Endothelial cell of umbilical vein (primary cell): ENCODE results near the gene PFKL. TPM values are rescaled to one million over a fixed set of nuclear protein-coding genes. Genes with fewer than 3 reads are reported as not detected.

Experiments
- BruUV-seq: library from RNA; stranded (reverse); fragments of 400-500 nt; replicated peaks from 2 replicates; lab custom pipeline; 2021; lab: Mats Ljungman, UMichigan
- CTCF ChIA-PET: fragments of 300-600, 350-600 bp; sonication (Branson Sonifier 250); formaldehyde crosslinking; loops from one replicate; lab custom pipeline; 2021; ENCODE audit warnings: antibody characterized with exemption, inconsistent platforms; lab: Charles Lee
- POLR2A ChIA-PET: fragments of 300-600, 350-600 bp; sonication (Branson Sonifier 250); formaldehyde crosslinking; loops from one replicate; lab custom pipeline; 2021; ENCODE audit warnings: antibody characterized with exemption, inconsistent platforms; lab: Charles Lee
- DNase-seq: peaks from one replicate; pipeline ENCODE4 v3.0.0-alpha.2; 2011; ENCODE audit warnings: low read depth, low spot score
- FAIRE-seq: peaks from 2 replicates; lab custom pipeline; 2011; peaks lifted over from hg19 to GRCh38; lab: Jason Lieb, UNC
- H2AFZ ChIP-seq: 2 replicates; pipeline ENCODE4 v1.6.0; 2012; ENCODE audit warnings: low read depth, low read length, control low read depth, inconsistent platforms
- H3K27ac ChIP-seq: 2 replicates; pipeline ENCODE4 v1.5.1; 2011; ENCODE audit warnings: low read depth, mild to moderate bottlenecking, control low read depth, low read length, moderate library complexity; ENCODE audit not compliant: insufficient read depth
- H3K27me3 ChIP-seq, 2 experiments: 2 replicates each; pipeline versions ENCODE4 v1.6.0 to v1.6.1; 2011; ENCODE audit warnings: low read length in 2 of 2, mixed read lengths in 1 of 2; ENCODE audit not compliant: control insufficient read depth in 2 of 2, insufficient read depth in 2 of 2
- H3K36me3 ChIP-seq, 2 experiments: 2 replicates in 1 of 2; 3 replicates in 1 of 2; pipeline ENCODE4 v1.5.1; 2011; ENCODE audit warnings: low read length in 2 of 2, mild to moderate bottlenecking in 1 of 2, moderate library complexity in 1 of 2; ENCODE audit not compliant: control insufficient read depth in 2 of 2, insufficient read depth in 2 of 2; ENCODE audit errors: extremely low read depth in 1 of 2
- H3K4me1 ChIP-seq: 3 replicates; pipeline ENCODE4 v1.5.1; 2011; ENCODE audit warnings: mild to moderate bottlenecking, low read length; ENCODE audit not compliant: control insufficient read depth, insufficient read depth; ENCODE audit errors: extremely low read depth
- H3K4me2 ChIP-seq: 2 replicates; pipeline ENCODE4 v1.6.1; 2011; ENCODE audit warnings: low read length, control low read depth, mixed read lengths; ENCODE audit not compliant: insufficient read depth
- H3K4me3 ChIP-seq, 3 experiments: fragments of 200-600 bp in 1 of 3; sonication (generic), shearing (Covaris generic) in 1 of 3; replicated peaks in 1 of 3; 2 replicates each; pipeline ENCODE4 v1.5.1; 2011 to 2016; ENCODE audit warnings: control low read depth in 3 of 3, low read length in 3 of 3, mild to moderate bottlenecking in 2 of 3, inconsistent platforms in 1 of 3, low read depth in 1 of 3, moderate library complexity in 1 of 3; ENCODE audit not compliant: insufficient read depth in 1 of 3
- H3K79me2 ChIP-seq: 2 replicates; pipeline ENCODE4 v1.6.0; 2012; ENCODE audit warnings: low read length, inconsistent platforms; ENCODE audit not compliant: control insufficient read depth, insufficient read depth
- H3K9ac ChIP-seq: replicated peaks from 2 replicates; pipeline ENCODE3; 2011; ENCODE audit warnings: low read length, control low read depth; ENCODE audit not compliant: insufficient read depth; ENCODE audit errors: extremely low read depth
- H3K9me1 ChIP-seq: replicated peaks from 3 replicates; pipeline ENCODE4 v1.6.0; 2011; ENCODE audit warnings: mild to moderate bottlenecking, low read length; ENCODE audit not compliant: control insufficient read depth, insufficient read depth; ENCODE audit errors: extremely low read depth
- H3K9me3 ChIP-seq: replicated peaks from 2 replicates; pipeline ENCODE4 v1.5.1; 2012; ENCODE audit warnings: low read length, inconsistent platforms; ENCODE audit not compliant: control insufficient read depth, insufficient read depth
- H4K20me1 ChIP-seq: replicated peaks from 2 replicates; pipeline ENCODE3; 2011; ENCODE audit warnings: mild to moderate bottlenecking, low read length; ENCODE audit not compliant: control insufficient read depth, insufficient read depth; ENCODE audit errors: extremely low read depth
- CTCF ChIP-seq, 2 donors: IDR thresholded peaks; 1 replicate in 1 of 2; 2 replicates in 1 of 2; pipeline ENCODE4 v1.5.1; 2011; ENCODE audit warnings: low read length in 2 of 2, mild to moderate bottlenecking in 2 of 2, moderate library complexity in 2 of 2, control low read depth in 1 of 2, inconsistent platforms in 1 of 2, low read depth in 1 of 2; ENCODE audit not compliant: insufficient read depth in 1 of 2; ENCODE audit errors: extremely low read depth in 1 of 2
- EZH2 ChIP-seq: IDR thresholded peaks from 2 replicates; pipeline ENCODE4 v1.6.1; 2012; ENCODE audit warnings: borderline replicate concordance, low read depth, mild to moderate bottlenecking, moderate library complexity, low read length, inconsistent platforms; ENCODE audit not compliant: severe bottlenecking
- FOS ChIP-seq: IDR thresholded peaks from 2 replicates; pipeline ENCODE4 v1.6.1; 2011; ENCODE audit warnings: mild to moderate bottlenecking, low read length, moderate library complexity, borderline replicate concordance; ENCODE audit not compliant: insufficient read depth
- GATA2 ChIP-seq: IDR thresholded peaks from 2 replicates; pipeline ENCODE4 v1.7.0; 2011; ENCODE audit warnings: low read depth, mild to moderate bottlenecking, moderate library complexity, mixed read lengths, low read length; ENCODE audit not compliant: insufficient read length, insufficient read depth
- JUN ChIP-seq: IDR thresholded peaks from 2 replicates; pipeline ENCODE4 v1.6.1; 2011; ENCODE audit warnings: borderline replicate concordance, low read depth; ENCODE audit not compliant: insufficient read length, insufficient read depth
- MAX ChIP-seq: IDR thresholded peaks from 2 replicates; pipeline ENCODE4 v1.6.1; 2011; ENCODE audit not compliant: insufficient read depth, insufficient read length
- MYC ChIP-seq: IDR thresholded peaks from one replicate; pipeline ENCODE4 v1.6.1; 2011; ENCODE audit warnings: mild to moderate bottlenecking, low read depth, low read length
- POLR2A ChIP-seq: IDR thresholded peaks from 2 replicates; pipeline ENCODE4 v1.6.1; 2012; ENCODE audit warnings: low read depth, mild to moderate bottlenecking, control low read depth, low read length
- POLR2AphosphoS5 ChIP-seq: IDR thresholded peaks from 2 replicates; pipeline ENCODE4 v1.6.1; 2012; ENCODE audit warnings: low read depth, mild to moderate bottlenecking, control low read depth, low read length, moderate library complexity; ENCODE audit not compliant: insufficient read depth
- dilution Hi-C: fragments of 300-500 bp; cut with MboI; formaldehyde crosslinking; loops from one replicate; pipeline ENCODE4 v1.15.0; 2019; ENCODE audit warnings: low sequenced_read_pairs; ENCODE audit not compliant: extremely low pct_ligation_motif_present
- intact Hi-C: fragments of 100-400 bp; cut with micrococcal nuclease; formaldehyde crosslinking; loops from one replicate; pipeline ENCODE4 v1.10.0; 2022
- polyA plus RNA-seq, 4 experiments: library from polyadenylated mRNA; depleted of rRNA in 3 of 4; stranded (reverse) in 3 of 4; unstranded in 1 of 4; fragments of >200 nt; gene quantifications; 2 replicates each; pipeline versions ENCODE4 v1.2.1 to v1.2.3, GENCODE V29; 2011 to 2012; ENCODE audit warnings: missing spikeins in 1 of 4
- total RNA-seq: library from RNA; stranded (reverse); gene quantifications from 2 replicates; pipeline ENCODE4 v1.2.3, GENCODE V29; 2021

The PFKL gene
- total and polyA plus RNA-seq, 2 donors (not counting 3 experiments of a cell fraction or from before 2014, with no cell fraction given), result 137 to 154 TPM

GRCh38 chr21:44326272-44326647 lies 26.4 kb downstream of the PFKL start:
- dilution Hi-C loops (no loop called here), intact Hi-C loops (no loop called here)
- Histone ChIP-seq H3K27me3 (no peaks in the 10 kb centered on the region), H3K4me1 (no peaks in the 10 kb centered on the region), H3K4me3 (no peak overlapping the region), H3K9me3 (no peaks in the 10 kb centered on the region), H3K79me2 (no peaks in the 10 kb centered on the region), H3K4me2 (no peak overlapping the region), H3K9ac (no peak overlapping the region), H2AFZ (no peak overlapping the region), H3K36me3 (peaks cover 5 to 30% of the 10 kb centered on the region in 2 experiments), H3K9me1 (no peaks in the 10 kb centered on the region), H4K20me1 (no peaks in the 10 kb centered on the region), H3K27ac (no peak overlapping the region)
- BruUV-seq, result no TSS peak
- DNase-seq (no peak), FAIRE-seq (no peak)
- CTCF ChIA-PET, result no interaction called here
- POLR2A ChIA-PET, result no interaction called here
- no peak for TF ChIP-seq JUN
- TF ChIP-seq POLR2A, result no peak
- no peak for TF ChIP-seq EZH2
- no peak for TF ChIP-seq GATA2
- TF ChIP-seq FOS, result no peak
- no peak for TF ChIP-seq MAX
- no peak for TF ChIP-seq POLR2AphosphoS5
- TF ChIP-seq CTCF (IDR thresholded peaks at IDR 0.05; ENCODE audit: extremely low read depth in 1 of 2, insufficient read depth in 1 of 2, low read depth in 1 of 2, low read length in 2 of 2), result no peak
- no peak for TF ChIP-seq MYC
